ENCODE data around the gene ELOB. TPM values are rescaled to one million over a fixed set of nuclear protein-coding genes. Genes with fewer than 3 reads are reported as not detected.
"Not testable (repeated sequence)": the region's sequence is repeated elsewhere in the genome, so short reads cannot be mapped to it uniquely, and the experiment has no call there.

The ELOB gene
- total RNA-seq, 1 donor from 2014 or later = 117 TPM

DNA sequence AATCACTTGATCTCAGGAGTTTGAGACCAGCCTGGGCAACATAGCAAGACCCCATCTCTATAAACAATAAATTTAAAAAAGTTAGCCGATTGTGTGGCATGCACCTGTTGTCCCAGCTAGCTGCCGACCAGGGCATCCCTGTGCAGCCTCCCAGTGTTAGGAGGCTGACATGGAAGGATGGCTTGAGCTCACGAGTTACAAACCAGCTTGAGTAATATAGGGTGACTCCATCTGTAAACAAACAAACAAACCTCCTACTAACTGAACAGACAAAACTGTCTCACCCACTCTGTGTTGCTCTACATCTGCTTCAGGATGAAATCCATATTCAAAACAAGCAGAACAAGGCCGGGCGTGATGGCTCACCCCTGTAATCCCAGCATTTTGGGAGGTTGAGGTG lies 50.2 kb downstream of the ELOB start:
- ATAC-seq = no peak
- no peak for DNase-seq (ENCODE audit: low spot score)

DNA sequence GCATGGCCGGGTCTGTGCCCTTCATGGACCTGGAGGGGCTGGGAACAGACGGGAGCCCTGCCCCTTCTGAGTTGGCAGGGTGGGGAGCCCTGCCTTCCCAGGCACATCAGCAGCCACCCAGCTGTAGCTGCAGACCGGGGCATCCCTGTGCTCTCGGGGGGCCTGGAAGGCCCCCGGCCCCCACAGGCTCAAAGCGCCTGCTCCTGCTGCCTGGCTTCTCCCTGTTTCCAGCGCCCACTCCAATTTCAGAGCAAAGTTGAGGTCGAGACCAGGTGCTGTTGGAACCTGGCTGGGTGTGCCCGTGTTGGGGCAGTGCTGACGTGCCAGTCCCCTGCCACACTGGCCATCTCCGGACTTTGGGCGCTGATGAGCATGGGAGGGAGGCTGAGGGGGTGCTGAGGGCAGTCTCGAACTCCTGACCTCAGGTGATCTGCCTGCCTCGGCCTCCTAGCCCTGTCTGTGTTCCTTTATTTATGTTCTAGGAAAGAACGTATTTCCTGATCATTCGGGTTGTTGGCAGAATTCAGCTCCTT lies 52.2 kb downstream of the ELOB start:
- no peak for DNase-seq (ENCODE audit: low spot score)
- ATAC-seq = no peak

DNA sequence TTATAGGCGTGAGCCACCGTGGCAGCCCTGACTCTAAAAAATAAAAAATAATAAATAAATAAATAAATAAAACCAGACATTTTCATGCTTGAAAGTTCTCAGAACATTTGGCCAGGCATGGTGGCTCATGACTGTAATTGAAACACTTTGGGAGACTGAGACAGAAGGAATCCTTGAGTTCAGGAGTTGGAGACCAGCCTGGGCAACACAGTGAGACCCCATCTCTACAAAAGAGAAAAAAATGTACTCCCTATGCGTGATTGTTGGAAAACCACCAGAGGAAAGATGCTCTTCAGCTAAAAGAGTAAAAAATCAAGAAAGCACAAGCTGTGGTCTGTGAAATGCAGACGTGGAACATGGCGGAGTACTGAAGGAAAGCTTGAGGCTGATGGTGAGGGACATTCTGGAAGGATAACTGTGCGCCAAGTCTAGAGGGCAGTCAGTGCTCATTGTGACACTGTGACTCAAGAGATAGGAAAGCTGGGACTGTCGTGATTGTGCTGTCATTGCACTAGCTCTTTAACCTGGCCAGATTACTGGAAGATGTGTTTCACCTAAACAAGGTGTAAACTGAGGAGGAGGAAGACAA lies 52.9 kb downstream of the ELOB start:
- no peak for DNase-seq (ENCODE audit: low spot score)

DNA sequence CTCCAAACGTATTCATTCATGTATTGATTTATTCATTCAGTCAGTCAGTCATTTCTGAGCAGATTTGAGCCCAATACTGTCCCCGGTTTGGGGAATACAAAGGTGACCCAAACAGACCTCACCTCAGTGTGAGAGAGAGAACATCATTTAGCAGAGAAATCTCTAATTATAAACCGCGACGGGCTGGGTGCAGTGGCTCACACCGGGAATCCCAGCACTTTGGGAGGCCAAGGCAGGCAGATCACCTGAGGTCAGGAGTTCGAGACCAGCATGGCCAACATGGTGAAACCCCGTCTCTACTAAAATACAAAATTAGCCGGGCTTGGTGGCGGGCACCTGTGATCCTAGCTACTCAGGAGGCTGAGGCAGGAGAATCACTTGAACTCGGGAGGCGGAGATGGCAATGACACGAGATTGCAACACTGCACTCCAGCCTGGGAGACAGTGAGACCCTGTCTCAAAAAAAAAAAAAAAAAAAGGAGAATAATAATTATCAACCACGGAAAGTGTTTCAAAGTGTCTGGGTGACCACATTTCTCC lies 55.4 kb downstream of the ELOB start:
- not testable (repeated sequence) for DNase-seq (ENCODE audit: low spot score); ATAC-seq

More for the DNA sequence above, 52.9 kb downstream of the ELOB start:
- ATAC-seq = no peak

Other genes with a start within 250 kb of the ELOB start
- gene CEMP1, start 245.9 kb downstream of the ELOB start, total RNA-seq = 0.20 TPM
- gene PDPK1, start 239.3 kb downstream of the ELOB start, total RNA-seq = 27.4 TPM
- 7.8 TPM for gene KCTD5, start 94.8 kb downstream of the ELOB start, total RNA-seq
- 0.45 TPM for gene PRSS27, start 57.1 kb downstream of the ELOB start, total RNA-seq
- 378 TPM for gene SRRM2, start 24.6 kb downstream of the ELOB start, total RNA-seq
- gene PRSS33, start 10.3 kb upstream of the ELOB start, total RNA-seq = not detected
- gene PRSS41, start 21.2 kb upstream of the ELOB start, total RNA-seq = not detected
- gene PRSS21, start 40.0 kb upstream of the ELOB start, total RNA-seq = not detected
- not detected for gene ZG16B, start 53.0 kb upstream of the ELOB start, total RNA-seq
- 0.70 TPM for gene PRSS22, start 80.9 kb upstream of the ELOB start, total RNA-seq
- gene FLYWCH2, start 105.9 kb upstream of the ELOB start, total RNA-seq = 5.9 TPM
- 18.8 TPM for gene FLYWCH1, start 134.7 kb upstream of the ELOB start, total RNA-seq
- gene KREMEN2, start 187.0 kb upstream of the ELOB start, total RNA-seq = not detected
- 1.5 TPM for gene PAQR4, start 192.1 kb upstream of the ELOB start, total RNA-seq
- gene PKMYT1, start 203.2 kb upstream of the ELOB start, total RNA-seq = 0.98 TPM
- gene CLDN9, start 235.6 kb upstream of the ELOB start, total RNA-seq = 1.5 TPM
- 0.96 TPM for gene CLDN6, start 240.9 kb upstream of the ELOB start, total RNA-seq
- gene TNFRSF12A, start 243.1 kb upstream of the ELOB start, total RNA-seq = 4.3 TPM
- 11.2 TPM for gene HCFC1R1, start 246.7 kb upstream of the ELOB start, total RNA-seq
- 9.6 TPM for gene THOC6, start 246.8 kb upstream of the ELOB start, total RNA-seq